HG02798 (cell line): Measurements from ENCODE around the gene LIG4.

Source experiments
- ATAC-seq: cut with Tn5 transposase; IDR thresholded peaks from one replicate; pipeline ENCODE4 v1.9.1; 2021; ENCODE audit warnings: mild to moderate bottlenecking; ENCODE audit not compliant: unreplicated experiment, poor library complexity

The LIG4 gene

DNA sequence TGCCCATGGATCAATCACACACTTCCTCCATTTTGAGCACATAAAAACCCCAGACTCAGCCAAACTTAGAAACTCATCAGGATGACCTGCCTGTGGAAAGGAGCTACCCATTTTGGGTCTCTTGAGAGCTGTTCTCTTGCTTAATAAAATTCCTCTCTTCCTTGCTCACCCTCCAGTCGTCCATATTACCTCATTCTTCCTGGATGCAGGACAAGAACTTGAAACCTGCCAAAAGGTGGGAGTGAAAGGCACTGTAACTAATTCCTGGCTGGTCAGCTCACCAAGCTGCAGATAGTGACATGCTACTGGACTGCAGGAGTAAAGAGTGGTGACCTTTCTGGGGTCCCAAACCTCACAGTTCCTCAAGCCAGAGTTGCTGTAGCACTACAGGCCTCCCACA is 20.2 kb downstream of the LIG4 start:
- ATAC-seq: no peak

DNA sequence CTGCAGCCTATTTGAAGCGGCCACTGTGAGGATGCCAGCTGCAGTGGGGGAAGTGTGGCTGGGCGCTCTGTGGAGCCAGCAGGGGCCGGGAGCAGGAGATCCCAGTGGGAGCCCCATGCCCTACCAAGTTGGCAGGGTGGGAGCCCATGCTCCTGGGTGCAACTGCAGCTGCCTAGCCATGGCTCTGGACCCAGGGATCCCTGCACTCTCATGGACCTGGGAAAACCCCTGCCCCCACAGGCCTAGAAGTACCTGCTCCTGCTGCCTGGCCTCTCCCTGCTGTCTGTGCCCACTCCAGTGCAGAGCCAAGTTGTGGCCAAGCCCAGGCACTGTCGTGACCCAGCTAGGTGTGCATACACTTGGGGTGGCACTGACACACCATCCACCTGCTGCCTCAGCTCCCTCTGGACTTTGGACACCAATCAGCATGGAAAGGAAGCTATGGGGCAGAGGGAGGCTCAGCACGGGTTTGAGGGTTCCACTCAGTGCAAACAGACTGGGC is 20.9 kb downstream of the LIG4 start:
- no peak for ATAC-seq

DNA sequence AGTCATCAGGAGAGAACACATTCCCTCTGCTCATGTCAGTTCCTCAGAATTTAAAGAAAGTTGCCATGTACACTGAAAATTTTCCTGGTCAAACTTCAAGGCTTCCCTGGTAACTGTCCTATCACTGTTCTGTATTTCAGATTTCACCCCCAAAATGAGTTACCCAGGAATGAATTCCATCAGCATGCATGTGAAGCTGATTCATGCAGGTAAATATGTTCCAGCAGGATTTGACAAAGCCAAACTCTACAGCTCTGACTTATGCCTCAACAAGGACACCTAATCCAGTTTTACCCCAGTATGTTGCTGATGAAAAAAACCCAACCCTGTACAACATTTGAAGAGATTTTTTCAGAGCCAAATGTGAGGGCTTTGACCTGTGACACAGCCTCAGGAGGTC is 21.5 kb downstream of the LIG4 start:
- no peak for ATAC-seq

DNA sequence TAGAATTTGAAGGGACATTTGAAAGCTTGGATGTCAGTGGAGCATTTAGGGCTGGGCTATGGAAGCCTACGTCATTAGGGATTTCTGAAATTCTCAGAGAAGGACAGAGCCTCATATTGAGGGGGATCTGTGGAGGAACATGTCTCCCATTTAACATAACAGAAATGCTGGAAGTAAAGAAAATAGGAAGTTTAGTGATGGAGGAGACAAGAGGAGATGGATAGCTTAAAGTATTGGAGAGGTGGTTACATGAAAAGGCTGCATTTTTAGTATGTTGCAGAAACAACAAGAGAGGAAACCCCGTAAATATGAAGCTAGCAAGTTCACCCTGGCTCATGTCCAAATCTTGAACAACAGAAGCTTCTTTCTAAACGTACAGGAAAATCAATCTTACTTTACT is 24.4 kb downstream of the LIG4 start:
- no peak for ATAC-seq

DNA sequence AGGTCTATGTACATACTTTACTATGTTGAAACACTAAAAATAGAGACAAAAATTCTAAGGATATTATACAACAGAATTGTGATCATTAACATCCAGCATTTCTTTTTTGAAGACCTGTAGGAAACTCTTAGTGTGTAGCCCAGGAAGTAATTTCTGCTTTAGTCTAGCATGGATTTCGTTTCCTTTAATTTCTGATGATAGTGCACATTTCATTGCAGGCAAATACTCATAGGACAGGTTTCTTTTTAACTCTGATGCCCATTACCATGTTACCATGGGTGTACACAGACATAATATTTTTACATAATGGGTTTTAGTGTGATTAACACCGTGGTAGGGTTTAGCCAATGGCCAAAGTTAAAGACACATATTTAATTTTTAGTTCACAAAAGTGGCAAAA is 27.1 kb downstream of the LIG4 start:
- no peak for ATAC-seq

DNA sequence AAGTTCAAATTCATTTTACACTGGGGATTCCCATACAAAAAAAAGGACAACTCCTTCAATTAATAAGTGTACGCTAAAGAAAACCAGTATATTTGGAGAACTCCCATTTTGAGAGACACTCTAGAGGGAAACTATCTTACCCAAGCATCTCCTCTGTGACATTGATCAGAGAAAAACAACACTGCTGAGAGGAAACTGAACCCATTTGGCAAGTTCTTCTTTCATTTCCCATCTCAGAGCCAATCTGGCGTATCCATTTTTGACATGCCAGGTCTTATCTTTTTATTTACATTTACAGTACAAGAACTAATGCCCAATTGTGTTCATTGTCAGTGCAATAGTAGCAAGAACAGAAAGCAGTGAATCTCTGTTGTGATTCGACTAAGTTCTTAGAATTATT is 30.1 kb downstream of the LIG4 start:
- ATAC-seq: no peak

DNA sequence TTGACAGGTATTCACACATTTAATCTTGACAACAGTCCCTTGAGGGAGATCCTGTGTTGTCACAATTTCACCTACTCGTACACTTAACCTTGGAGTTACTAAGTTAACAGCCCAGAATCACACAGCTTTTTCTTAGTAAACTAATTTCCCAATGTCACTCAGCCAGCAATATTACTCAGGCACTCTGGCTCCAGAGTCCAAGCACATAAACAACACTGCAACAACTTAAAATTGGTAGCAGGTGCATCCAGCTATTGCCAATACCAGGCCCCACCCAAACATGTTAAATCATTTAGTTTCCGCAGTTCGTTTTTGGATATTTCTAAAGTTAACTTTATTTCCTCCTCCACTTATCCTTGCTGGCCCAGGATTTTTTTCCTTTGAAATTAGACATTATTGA is 32.7 kb downstream of the LIG4 start:
- no peak for ATAC-seq

DNA sequence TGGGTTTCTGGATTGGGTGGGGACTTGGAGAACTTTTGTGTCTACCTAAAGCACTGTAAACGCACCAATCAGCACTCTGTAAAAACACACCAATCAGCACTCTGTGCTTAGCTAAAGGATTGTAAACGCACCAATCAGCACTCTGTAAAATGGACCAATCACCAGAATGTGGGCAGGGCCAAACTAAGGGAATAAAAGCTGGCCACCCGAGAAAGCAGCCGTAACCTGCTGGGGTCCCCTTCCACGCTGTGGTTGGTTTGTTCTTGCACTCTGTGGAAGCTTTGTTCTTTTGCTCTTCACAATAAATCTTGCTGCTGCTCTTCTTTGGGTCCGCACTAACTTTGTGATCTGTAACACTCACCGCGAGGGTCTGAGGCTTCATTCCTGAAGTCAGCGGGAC is 37.3 kb downstream of the LIG4 start:
- no peak for ATAC-seq

DNA sequence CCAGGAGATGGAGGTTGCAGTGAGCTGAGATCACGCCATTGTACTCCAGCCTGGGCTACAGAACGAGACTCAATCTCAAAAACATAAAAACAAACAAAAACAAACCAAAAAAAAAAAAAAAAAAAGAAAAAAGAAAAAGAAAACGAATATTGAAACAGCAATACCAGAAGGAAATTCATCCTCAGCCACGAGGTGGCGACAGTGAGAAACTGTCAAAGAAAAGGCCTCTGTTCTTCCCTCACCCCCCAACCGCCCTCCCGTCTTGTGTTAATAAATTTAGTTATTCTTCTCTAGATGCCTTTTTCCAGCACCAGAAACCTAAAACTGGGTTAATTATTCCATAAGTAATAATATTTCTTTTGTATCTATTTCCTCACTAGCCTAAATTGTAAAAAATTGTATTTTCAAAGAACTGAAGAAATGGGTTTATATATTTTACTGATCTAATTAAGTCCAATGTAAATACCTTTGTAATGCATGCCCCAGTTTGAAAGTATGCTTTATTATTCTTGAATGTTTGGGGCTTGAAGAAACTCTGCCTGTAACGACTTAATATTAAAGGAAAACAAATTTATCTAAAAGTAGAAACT is 38.6 kb downstream of the LIG4 start:
- no peak for ATAC-seq

DNA sequence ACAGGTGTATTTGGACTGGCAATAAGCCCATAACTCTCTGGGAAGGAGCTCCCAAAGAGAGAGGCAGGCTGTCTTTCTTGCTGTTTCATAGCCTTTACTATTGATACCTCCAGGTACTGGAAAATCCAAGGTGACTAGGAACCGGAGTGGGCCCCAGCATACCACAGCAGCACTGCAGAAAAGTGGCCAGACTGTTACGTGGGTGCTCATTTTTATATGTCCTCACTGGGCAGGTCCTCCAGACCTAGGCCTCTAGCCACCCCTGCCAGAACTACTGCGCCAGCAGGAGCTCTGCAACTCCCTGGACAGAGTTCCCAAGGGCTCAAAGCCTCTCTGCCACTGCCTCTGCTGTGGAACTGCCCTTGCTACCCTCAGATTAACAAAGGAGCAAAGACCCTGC is 46.4 kb downstream of the LIG4 start:
- no peak for ATAC-seq

DNA sequence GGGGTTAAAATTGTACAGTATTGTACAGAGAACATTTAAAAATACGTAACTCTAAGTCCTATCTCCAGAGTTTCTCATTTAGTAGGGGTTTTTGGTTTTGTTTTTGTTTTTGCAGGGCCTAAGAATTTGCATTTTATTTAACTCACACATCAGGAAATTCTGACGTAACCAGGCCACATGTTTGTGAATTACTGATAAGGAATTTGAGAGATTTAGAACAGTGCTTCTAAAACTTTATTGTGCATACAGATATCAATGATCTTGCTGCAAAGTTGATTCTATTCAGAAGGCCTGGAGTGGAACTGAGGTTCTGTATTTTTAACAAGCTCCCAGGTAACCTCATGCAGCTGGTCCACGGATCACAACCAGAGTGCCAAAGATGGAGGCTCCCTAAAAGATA is 49.3 kb downstream of the LIG4 start:
- ATAC-seq: no peak

DNA sequence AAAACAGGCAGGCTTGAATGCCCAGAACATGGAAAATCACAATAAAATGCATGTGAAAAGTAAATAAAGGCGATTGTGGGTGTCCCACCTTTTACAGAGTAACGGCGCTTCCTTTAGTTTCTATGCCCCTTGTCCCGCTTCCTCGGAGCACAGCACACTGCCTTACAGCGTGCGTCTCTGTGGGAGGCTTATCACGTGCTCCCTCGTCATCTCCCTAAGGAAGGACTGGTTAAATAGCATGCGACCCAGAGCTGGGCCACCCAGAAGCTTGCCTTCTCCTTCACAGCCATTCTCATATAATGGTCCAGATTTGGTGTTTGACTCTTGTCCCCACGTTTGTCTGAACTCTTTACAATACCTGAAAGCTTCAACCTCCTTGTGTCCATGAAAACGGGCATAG is 56.6 kb downstream of the LIG4 start:
- ATAC-seq: no peak
